HepG2 (cell line): Measurements from ENCODE around the gene FBRSL1. TPM values are rescaled to one million over a fixed set of nuclear protein-coding genes. Genes with fewer than 3 reads are reported as not detected.
A peak's percentile ranks its signal among the peaks of the same experiment; 100 is the strongest.

ENCODE experiments used
- BRD4 ChIP-seq: sonication (generic); formaldehyde crosslinking; IDR thresholded peaks from 2 replicates; pipeline ENCODE4 v1.4.0; 2020; ENCODE audit warnings: missing genetic modification reagents
- EP300 ChIP-seq, 3 experiments: sonication (generic) in 1 of 3; formaldehyde crosslinking in 1 of 3; IDR thresholded peaks; 2 replicates each; pipeline versions ENCODE4 v1.5.1 to v1.6.1; 2011 to 2020; ENCODE audit warnings: low read depth in 2 of 3, low read length in 2 of 3, borderline replicate concordance in 1 of 3, improper control_type of control experiment in 1 of 3, mild to moderate bottlenecking in 1 of 3, missing genetic modification reagents in 1 of 3, moderate library complexity in 1 of 3
- GFI1 ChIP-seq: sonication (generic); formaldehyde crosslinking; IDR thresholded peaks from 2 replicates; pipeline ENCODE4 v1.5.0; 2020; ENCODE audit warnings: missing genetic modification reagents, mild to moderate bottlenecking, borderline replicate concordance
- KDM6A ChIP-seq: IDR thresholded peaks from 2 replicates; pipeline ENCODE4 v1.6.1; 2016; ENCODE audit warnings: low read depth
- MZF1 ChIP-seq: sonication (generic); formaldehyde crosslinking; IDR thresholded peaks from 2 replicates; pipeline ENCODE4 v1.8.1; 2023; ENCODE audit warnings: mild to moderate bottlenecking, missing genetic modification reagents, borderline replicate concordance
- NCOR1 ChIP-seq: fragments of 200-600 bp; sonication (generic); IDR thresholded peaks from 2 replicates; pipeline ENCODE4 v1.7.0; 2017; ENCODE audit warnings: antibody characterized with exemption, low read length, borderline replicate concordance
- NFYB ChIP-seq: sonication (generic); formaldehyde crosslinking; IDR thresholded peaks from 2 replicates; pipeline ENCODE4 v1.4.0; 2020; ENCODE audit warnings: missing genetic modification reagents
- PCBP2 ChIP-seq: fragments of 200-400 bp; formaldehyde crosslinking; optimal IDR thresholded peaks from 2 replicates; pipeline ENCODE3; 2018; ENCODE audit warnings: low read length, low read depth; ENCODE audit not compliant: poor library complexity, severe bottlenecking
- RAD51 ChIP-seq: fragments of 450-650 bp; IDR thresholded peaks from 2 replicates; pipeline ENCODE4 v1.6.1; 2016; ENCODE audit warnings: borderline replicate concordance
- SOX6 ChIP-seq, 2 experiments: fragments of 450-650 bp in 1 of 2; sonication (generic) in 1 of 2; formaldehyde crosslinking in 1 of 2; IDR thresholded peaks; 2 replicates each; pipeline versions ENCODE4 v1.4.0 to v1.6.1; 2017 to 2020; ENCODE audit warnings: antibody characterized with exemption in 1 of 2, mild to moderate bottlenecking in 1 of 2, missing genetic modification reagents in 1 of 2
- TEAD2 ChIP-seq: sonication (generic); formaldehyde crosslinking; IDR thresholded peaks from 2 replicates; pipeline ENCODE4 v1.9.0; 2021; ENCODE audit warnings: missing genetic modification reagents
- ZBTB7B ChIP-seq: sonication (generic); formaldehyde crosslinking; IDR thresholded peaks from 2 replicates; pipeline ENCODE4 v1.4.0; 2020; ENCODE audit warnings: missing genetic modification reagents
- ZFP37 ChIP-seq: sonication (generic); formaldehyde crosslinking; IDR thresholded peaks from 2 replicates; pipeline ENCODE4 v1.4.0; 2020; ENCODE audit warnings: missing genetic modification reagents, borderline replicate concordance
- ZKSCAN1 ChIP-seq: fragments of 150-350 bp; IDR thresholded peaks from 2 replicates; pipeline ENCODE4 v1.6.1; 2014; ENCODE audit warnings: low read length
- ZKSCAN8 ChIP-seq: IDR thresholded peaks from 2 replicates; pipeline ENCODE4 v1.6.1; 2016; ENCODE audit warnings: borderline replicate concordance, missing genetic modification reagents, missing compliant biosample characterization
- ZNF335 ChIP-seq: sonication (generic); formaldehyde crosslinking; IDR thresholded peaks from 2 replicates; pipeline ENCODE4 v1.4.0; 2020; ENCODE audit warnings: missing genetic modification reagents
- ZNF510 ChIP-seq: sonication (generic); formaldehyde crosslinking; IDR thresholded peaks from 2 replicates; pipeline ENCODE4 v1.4.0; 2020; ENCODE audit warnings: low read depth, mild to moderate bottlenecking, missing genetic modification reagents
- ZNF558 ChIP-seq: sonication (generic); formaldehyde crosslinking; IDR thresholded peaks from 2 replicates; pipeline ENCODE4 v1.9.0; 2022; ENCODE audit warnings: mild to moderate bottlenecking, missing genetic modification reagents, borderline replicate concordance
- ZNF567 ChIP-seq: sonication (generic); formaldehyde crosslinking; IDR thresholded peaks from 2 replicates; pipeline ENCODE4 v1.8.1; 2023; ENCODE audit warnings: mild to moderate bottlenecking, missing genetic modification reagents, borderline replicate concordance
- ZNF652 ChIP-seq: IDR thresholded peaks from 2 replicates; pipeline ENCODE4 v1.6.1; 2016; ENCODE audit warnings: low read depth, borderline replicate concordance
- ZNF674 ChIP-seq: sonication (generic); formaldehyde crosslinking; IDR thresholded peaks from 2 replicates; pipeline ENCODE4 v1.5.0; 2020; ENCODE audit warnings: low read depth, mild to moderate bottlenecking, missing genetic modification reagents
- ZSCAN20 ChIP-seq: sonication (generic); formaldehyde crosslinking; IDR thresholded peaks from 2 replicates; pipeline ENCODE4 v1.4.0; 2020; ENCODE audit warnings: missing genetic modification reagents, mild to moderate bottlenecking, borderline replicate concordance
- polyA plus RNA-seq, 8 experiments: library from polyadenylated mRNA; depleted of rRNA in 3 of 8; stranded (reverse) in 7 of 8; unstranded in 1 of 8; fragments of >200 nt; fragmentation: Illumina TruSeq in 4 of 8; extraction: Trizol in 4 of 8; gene quantifications; 2 replicates each; pipeline versions ENCODE4 v1.2.1 to v1.2.3, GENCODE V29; 2011 to 2016; ENCODE audit warnings: low read depth in 4 of 8, missing spikeins in 1 of 8, mixed read lengths in 1 of 8; ENCODE audit not compliant: insufficient read depth in 1 of 8
- total RNA-seq, 5 experiments: library from RNA; depleted of rRNA; stranded (reverse); fragments of >200 nt; fragmentation: Illumina TruSeq; extraction: Trizol; gene quantifications; 2 replicates each; pipeline ENCODE4 v1.2.3, GENCODE V29; 2016; ENCODE audit warnings: low read depth in 1 of 5
- TF ChIP-seq, protein P1 (sequence below): sonication (generic); formaldehyde crosslinking; IDR thresholded peaks from 2 replicates; pipeline ENCODE4 v1.8.0; 2022; ENCODE audit warnings: missing genetic modification reagents, mild to moderate bottlenecking, moderate library complexity, borderline replicate concordance
- TF ChIP-seq, protein P2 (sequence below): sonication (generic); IDR thresholded peaks from 2 replicates; pipeline ENCODE4 v1.6.1; 2016; ENCODE audit warnings: low read depth, borderline replicate concordance
- TF ChIP-seq, protein P3 (sequence below): sonication (generic); formaldehyde crosslinking; IDR thresholded peaks from 2 replicates; pipeline ENCODE4 v1.4.0; 2020; ENCODE audit warnings: missing genetic modification reagents
- TF ChIP-seq, protein P4 (sequence below): sonication (generic); formaldehyde crosslinking; conservative IDR thresholded peaks from 2 replicates; pipeline ENCODE4 v1.8.0; 2022; ENCODE audit warnings: low read depth, missing genetic modification reagents

FBRSL1 gene
- total and polyA plus RNA-seq, 2 of the 13 experiments (the other 11 are each of a cell fraction or from before 2014, with no cell fraction given): 3.6 to 7.9 TPM

DNA sequence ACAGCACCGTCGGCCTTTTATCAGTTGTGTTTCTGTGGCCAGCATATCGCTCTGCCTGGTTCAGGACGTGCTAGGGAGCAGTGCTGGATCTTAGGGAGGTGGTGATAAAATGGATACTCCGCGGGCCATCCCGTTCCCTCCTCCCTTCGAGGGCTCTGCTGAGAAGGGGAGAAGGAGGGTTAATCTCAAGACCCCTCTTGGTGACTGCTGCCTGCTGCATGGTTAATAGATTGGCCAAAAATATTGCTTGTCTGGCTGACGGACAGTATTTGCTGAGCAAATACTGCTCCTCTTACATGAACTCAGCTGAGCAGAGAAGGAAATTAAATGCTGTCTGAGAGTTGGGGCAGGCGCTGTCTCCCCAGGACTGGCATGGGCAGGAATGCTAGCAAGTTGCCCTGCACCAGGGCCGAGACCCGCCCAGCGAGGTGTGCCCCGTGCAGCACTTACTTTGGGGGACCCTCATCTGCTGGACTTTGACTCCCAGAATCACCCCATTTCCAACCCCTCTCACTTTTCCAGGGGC is 1.2 kb downstream of the FBRSL1 start (continued):
- TF ChIP-seq, protein P1, sequence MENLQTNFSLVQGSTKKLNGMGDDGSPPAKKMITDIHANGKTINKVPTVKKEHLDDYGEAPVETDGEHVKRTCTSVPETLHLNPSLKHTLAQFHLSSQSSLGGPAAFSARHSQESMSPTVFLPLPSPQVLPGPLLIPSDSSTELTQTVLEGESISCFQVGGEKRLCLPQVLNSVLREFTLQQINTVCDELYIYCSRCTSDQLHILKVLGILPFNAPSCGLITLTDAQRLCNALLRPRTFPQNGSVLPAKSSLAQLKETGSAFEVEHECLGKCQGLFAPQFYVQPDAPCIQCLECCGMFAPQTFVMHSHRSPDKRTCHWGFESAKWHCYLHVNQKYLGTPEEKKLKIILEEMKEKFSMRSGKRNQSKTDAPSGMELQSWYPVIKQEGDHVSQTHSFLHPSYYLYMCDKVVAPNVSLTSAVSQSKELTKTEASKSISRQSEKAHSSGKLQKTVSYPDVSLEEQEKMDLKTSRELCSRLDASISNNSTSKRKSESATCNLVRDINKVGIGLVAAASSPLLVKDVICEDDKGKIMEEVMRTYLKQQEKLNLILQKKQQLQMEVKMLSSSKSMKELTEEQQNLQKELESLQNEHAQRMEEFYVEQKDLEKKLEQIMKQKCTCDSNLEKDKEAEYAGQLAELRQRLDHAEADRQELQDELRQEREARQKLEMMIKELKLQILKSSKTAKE (CRISPR knock-in tag): no peak
- TF ChIP-seq ZNF652 (CRISPR knock-in tag) (peak; percentile 23; the same call in 1 of the 2 replicates), ZNF510 (CRISPR knock-in tag) (no peak), ZNF567 (no peak), BRD4 (CRISPR knock-in tag) (no peak), NFYB (CRISPR knock-in tag) (no peak), ZFP37 (CRISPR knock-in tag) (no peak), MZF1 (no peak), ZNF335 (no peak), ZKSCAN8 (CRISPR knock-in tag) (no peak), KDM6A (CRISPR knock-in tag) (no peak), EP300 (IDR thresholded peaks at IDR 0.05; ENCODE audit: low read depth in 2 of 2, low read length in 2 of 2) (no peak), EP300 (CRISPR knock-in tag; IDR thresholded peaks at IDR 0.05; ENCODE audit: borderline replicate concordance) (no peak), ZKSCAN1 (no peak), PCBP2 (no peak), ZNF674 (CRISPR knock-in tag) (no peak), GFI1 (no peak), ZBTB7B (CRISPR knock-in tag) (peak; percentile 42; the same call in 1 of the 2 replicates), RAD51 (no peak), NCOR1 (no peak), SOX6 (IDR thresholded peaks at IDR 0.05) (no peak), SOX6 (CRISPR knock-in tag; IDR thresholded peaks at IDR 0.05) (0 out of 2 replicates have a peak, but pooled peaks have one; percentile 14), ZNF558 (CRISPR knock-in tag) (no peak), TEAD2 (CRISPR knock-in tag) (no peak), ZSCAN20 (CRISPR knock-in tag) (no peak)
- TF ChIP-seq, protein P2, sequence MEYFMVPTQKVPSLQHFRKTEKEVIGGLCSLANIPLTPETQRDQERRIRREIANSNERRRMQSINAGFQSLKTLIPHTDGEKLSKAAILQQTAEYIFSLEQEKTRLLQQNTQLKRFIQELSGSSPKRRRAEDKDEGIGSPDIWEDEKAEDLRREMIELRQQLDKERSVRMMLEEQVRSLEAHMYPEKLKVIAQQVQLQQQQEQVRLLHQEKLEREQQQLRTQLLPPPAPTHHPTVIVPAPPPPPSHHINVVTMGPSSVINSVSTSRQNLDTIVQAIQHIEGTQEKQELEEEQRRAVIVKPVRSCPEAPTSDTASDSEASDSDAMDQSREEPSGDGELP: peak; percentile 68; the same call in 1 of the 2 replicates
- TF ChIP-seq, protein P3, sequence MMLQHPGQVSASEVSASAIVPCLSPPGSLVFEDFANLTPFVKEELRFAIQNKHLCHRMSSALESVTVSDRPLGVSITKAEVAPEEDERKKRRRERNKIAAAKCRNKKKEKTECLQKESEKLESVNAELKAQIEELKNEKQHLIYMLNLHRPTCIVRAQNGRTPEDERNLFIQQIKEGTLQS (CRISPR knock-in tag): no peak
- TF ChIP-seq, protein P4, sequence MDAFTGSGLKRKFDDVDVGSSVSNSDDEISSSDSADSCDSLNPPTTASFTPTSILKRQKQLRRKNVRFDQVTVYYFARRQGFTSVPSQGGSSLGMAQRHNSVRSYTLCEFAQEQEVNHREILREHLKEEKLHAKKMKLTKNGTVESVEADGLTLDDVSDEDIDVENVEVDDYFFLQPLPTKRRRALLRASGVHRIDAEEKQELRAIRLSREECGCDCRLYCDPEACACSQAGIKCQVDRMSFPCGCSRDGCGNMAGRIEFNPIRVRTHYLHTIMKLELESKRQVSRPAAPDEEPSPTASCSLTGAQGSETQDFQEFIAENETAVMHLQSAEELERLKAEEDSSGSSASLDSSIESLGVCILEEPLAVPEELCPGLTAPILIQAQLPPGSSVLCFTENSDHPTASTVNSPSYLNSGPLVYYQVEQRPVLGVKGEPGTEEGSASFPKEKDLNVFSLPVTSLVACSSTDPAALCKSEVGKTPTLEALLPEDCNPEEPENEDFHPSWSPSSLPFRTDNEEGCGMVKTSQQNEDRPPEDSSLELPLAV: no peak
